ENCODE data around the gene MVB12B.

MVB12B gene

DNA sequence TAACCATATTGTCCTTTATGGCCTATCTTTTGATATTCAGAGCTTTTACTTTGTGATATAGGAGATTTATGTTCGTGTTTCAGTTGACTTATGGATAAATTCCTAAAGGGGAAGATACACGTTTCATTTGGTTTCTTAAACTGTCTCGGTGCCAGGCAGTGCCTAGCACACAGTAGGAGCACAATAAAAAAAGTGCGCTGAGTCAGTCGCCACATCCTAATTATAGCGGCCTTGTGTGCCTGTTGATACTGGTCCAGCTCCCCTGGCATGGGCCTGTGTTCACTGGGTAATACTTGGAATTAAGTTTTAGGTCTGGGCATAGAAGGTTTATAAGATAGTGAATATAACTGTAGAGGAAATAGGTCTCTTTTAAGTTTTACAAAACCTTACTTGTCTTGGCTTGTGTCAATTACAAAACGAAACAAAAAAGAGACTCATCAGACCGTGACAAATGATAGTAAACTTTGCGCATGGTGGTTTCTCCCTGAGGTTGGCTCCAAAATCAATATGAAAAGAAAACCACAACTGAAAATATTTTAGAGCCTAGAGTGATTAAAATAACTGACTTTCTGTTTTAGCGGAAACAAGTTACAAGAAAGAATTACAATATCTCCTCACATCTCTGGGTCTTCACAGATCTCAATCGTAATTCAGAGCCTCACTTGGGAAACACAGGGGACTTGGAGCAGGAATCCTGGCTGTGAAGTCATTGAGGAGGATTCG is 84.8 kb downstream of the MVB12B start:
- DNase-seq = no peak

DNA sequence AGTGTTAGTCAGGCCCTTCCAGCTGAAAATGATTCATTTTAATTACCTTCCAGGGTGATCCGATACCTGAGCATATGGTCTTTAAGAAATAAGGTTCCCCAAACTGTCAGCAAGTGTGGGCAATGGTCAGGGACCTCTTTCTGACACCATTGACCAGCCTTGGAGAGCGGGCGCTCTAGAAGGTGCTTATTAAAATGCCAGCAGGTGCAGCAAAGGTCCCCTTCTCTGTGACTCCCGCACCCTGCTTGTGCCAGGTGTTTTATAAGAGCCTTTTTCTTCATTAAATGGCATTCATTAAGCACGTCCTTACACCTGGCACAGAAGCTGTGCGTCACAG is 85.3 kb downstream of the MVB12B start:
- no peak for DNase-seq

DNA sequence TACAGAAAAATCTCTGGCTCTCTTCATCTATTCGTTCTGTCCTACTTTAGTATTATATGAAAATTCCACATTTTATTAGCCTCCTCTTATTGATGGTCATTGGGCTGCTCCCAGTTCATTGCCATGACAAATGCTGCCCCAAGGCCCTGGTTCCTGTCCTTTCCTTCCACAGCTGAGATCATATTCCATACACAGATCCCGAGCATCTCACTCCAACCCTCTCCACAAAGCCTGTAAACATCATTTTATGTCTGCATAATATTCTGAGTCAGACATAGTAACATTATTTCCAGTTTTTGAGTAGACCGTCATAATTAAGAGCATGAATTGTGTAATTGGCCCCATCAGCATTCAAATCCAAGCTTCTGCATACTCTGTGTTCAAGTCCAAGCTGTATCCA is 86.3 kb downstream of the MVB12B start:
- no peak for DNase-seq

DNA sequence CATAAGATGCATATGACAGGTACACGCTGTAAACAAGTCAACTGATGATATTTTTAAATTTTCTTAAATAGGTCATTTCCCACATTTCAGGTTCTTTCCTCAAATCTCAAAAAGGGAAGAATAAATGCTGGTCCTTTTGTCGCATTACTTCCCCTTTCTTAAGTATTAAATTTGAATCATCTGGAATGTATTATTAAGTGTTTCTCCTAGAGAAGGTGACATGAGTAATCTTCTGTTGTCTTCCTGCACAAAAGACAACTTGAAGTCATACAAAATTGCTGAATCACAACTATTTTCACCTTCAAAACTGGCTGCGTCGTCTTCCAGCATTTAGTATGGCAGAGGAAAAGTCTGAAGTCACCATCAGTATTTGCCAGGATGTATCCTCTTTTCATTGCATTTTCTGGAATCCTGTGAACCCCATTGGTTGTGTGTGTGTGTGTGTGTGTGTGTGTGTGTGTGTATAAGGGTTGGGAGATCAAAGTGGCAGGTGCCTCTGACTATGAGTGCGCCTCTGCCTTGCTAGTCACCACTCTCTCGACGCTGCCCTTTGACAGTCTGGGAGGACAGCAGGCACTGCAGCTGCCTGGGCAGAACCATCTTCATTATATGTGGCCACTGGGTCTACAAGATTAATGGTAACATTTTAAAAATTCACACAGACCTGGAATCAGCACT is 86.9 kb downstream of the MVB12B start:
- no peak for DNase-seq

DNA sequence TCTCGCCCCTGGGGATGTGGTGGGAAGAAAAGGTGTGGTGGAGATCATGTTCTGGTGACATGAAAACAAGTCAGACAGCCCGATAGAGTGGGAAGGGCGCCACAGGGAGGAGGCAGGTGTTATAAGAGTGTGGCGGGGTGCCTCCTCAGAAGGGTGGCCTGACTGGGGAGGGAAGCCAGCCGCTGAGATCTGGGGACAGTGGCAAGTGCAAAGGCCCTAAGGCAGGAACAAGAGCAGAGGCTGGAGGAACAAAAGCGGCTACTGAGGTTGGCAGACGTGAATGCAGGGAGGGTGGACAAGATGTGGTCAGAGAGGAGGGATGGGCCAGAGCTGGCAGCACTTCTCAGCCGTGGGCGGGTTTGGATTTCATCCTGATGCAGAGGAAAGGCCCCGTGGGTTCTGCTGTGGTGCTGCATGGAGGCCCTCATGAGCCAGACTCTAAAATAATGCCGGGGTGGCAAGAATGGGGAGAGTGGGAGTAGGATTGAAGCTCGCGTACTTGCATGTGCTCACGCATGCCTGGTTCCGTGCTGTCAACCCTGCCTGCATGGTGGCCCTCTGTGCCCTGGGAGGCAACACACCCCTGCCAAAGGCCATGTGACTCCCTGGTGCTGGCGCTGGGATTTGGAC is 89.2 kb downstream of the MVB12B start:
- DNase-seq = no peak

DNA sequence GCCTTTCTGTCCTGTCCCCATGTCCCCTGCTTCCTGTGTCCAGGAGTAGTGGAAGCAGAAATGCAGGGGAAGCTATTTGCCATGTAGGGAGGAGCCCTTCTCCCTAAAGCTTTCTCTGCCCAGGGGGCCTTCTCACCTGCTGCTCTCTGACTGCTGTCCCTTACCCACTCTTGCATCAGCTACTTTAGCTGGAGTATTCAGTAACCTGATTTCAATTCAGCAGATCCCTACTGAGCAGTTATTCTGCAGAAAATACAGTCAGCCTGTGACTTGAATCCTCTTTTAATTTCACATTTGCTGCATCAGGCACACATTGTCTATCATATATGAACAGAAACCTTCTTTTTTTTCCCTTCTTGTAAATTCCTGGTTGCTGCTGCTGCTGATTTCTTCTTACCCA is 90.4 kb downstream of the MVB12B start:
- no peak for DNase-seq

DNA sequence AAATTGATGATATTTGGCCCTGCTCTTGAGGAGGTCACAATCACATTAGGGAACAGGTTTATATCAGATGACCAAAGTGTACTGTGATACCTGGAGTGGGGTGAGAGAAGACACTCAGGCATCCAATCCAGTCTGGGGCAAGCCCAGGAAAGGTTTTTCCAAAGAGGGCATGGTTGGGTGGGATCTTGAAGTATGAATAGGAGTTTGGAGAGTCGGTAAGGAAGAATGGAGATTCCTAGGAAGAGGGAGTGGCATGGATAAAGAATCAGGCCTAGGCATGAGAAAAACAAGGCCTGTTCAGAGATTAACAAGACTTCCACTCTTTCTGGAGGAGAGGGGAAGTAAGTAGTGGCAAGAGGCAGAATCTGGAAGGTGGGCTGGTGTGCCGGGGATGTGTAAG is 91.1 kb downstream of the MVB12B start:
- no peak for DNase-seq

DNA sequence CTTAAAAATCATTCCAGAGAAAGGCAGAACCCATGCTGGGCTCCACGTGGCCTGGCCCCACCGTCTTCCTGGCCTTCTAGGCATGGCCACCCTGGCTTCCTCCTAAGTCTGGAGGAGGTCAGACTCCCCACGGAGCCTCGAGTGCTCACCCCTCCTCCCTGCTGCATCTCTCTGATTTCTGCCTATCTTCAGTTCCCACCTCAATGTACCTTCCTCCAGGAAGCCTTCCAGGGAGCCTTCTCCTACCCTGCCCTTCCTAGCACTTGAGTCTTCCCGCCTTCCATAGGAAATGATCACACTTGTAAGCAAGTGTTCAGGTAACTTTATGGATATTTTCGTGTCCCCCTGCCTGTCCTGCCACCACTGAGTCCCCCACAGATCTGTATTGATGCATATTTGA is 92.0 kb downstream of the MVB12B start:
- no peak for DNase-seq

DNA sequence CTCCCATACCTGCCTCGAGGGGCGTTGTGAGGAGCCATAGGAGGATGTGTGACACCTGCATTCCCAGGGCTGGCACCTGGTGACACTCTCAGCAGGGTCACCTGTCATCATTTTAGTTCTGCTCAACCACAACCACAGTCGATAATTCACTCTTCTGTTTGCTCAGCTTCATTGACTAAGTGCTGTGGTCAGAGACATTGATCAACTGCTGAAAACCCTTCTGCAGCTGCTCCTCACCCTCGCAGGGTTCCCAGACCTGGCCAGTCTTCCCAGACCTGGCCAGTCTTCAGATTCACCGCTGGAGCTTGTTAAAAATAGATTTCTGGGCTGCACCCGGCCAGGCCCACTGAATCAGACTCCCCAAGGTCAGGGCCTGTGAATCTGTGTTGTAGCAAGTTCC is 92.8 kb downstream of the MVB12B start:
- DNase-seq = no peak

DNA sequence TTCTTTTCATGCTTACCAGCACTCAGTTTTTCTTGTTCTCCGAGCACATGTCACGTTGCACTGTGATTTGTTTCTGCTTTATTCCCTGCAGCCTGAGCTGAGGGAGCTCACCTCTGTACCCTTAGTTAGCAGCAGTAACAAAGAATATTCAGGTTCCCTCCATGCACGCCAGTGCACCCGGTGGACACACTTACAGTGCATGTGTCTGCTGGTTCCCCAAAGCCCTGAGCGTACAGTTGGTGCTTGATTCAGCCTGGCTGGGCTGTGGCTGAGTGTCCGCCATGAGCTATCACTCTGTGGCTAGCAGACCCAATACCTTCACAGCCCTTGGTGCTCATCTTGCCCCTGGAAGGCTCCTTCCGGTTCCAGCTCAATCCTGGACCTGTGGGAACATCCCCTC is 93.5 kb downstream of the MVB12B start:
- DNase-seq = no peak

DNA sequence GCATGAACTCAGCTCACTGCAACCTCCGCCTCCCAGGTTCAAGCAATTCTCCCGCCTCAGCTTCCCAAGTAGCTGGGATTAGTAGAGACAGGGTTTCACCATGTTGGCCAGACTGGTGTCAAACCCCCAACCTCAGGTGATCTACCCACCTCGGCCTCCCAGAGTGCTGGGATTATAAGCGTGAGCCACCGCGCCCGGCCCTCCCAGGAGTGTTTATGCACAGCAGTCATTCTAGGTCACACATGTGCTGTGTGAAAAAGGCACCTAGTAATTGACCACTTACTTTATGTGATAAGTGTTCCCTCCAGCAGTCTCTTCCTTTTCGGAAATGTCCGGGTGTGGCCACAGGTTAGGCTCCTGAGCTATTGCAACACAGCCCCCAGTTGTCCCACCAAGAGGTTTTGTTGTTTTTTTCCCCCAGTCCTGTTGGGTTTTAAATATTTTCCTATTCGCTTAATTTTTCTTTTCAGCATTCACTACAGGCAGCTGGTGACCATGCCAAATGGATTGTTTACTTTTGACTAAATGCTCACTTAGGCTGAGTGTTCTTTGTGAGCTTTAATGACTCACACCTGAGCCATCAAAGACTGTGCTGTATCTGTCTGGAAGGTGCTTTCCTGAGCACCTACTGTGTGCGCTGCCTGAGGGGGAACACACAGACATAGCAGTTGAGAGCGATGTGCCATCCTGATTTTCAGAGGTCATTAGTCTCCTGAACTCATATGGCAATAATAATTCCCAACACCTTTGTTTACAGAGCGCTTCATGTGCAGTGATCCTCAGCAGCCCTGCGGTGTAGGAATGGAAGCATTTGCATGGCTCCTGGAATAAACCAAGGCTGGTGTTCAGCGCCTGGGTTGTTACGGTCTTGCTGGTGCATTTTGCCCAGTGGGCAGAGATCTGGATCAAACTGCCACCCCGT is 94.3 kb downstream of the MVB12B start:
- no peak for DNase-seq

DNA sequence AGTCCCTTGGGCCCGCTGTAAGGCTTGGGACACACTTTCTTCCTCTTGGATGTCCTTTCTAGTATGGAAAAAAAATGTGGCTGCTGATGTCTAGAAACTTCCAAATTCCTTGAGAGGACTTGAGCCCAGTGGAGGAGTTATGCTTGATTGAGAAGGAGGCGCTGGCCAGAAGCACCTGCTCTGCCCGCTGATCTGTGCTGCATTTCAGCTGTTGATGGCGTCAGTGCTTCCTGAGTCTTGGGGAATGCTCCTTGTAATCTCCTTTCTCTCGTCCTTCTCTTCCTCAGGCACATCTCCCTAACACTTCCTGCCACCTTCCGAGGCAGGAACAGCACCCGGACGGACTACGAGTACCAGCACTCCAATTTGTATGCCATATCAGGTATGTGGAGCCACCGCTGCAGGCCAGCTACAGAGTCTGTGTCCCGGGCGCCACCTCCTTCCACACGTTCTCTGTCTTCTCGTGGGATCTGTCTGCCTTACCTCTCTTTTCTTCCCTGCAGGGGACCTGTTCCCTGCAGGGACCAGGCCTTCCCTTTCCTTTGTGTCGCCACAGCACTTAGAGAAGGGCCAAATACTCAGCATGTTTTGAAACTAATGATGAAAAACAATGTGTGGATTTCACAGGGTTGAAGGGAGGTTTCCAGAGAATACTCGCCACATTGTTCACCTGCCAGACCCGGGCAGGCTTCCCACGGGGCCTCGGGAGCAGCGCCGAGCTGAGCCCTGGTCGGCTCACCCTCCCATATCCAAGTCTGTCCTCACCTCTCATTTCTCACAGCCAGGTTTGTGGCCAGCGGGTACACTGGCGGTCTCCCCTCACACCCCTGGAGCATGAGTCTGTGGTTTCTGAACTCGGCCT is 95.2 kb downstream of the MVB12B start:
- peak; percentile 53 for DNase-seq

DNA sequence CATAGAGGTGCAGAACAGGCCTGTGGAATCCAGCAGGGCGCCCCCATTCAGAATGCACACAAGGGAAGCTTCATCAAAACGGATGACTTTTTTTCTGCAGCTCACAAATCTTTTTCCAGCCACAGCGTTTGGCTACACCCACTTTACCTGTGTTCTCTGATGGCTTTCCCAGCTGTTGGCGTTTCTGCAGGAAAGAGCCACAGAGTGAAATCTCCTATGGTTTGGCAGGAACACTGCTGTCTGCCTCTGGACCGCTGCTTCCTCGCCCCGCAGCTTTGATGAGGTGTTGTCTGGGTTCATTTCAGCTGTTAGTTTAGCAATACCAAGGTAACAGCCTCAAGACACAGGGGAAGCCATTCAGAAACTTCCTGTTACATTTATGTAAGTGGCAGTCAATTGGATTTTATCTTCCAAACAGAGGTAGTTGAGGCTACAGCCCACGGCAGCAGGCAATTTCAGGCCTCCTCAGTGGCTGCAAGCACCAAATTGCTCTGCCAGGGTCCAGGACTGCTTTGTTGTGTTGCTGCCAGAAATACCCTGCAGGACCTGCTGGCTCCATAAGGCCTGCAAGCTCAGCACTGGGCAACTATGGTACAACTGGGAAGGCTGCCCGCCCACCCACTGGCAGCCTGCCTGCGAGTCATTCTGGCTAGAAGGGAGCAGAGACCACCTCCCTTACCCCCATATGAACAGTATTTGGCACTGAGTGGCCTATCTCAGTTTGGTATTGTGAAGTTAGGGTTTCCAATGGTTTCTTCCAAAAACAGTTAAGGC is 96.7 kb downstream of the MVB12B start:
- DNase-seq = peak; percentile 57

DNA sequence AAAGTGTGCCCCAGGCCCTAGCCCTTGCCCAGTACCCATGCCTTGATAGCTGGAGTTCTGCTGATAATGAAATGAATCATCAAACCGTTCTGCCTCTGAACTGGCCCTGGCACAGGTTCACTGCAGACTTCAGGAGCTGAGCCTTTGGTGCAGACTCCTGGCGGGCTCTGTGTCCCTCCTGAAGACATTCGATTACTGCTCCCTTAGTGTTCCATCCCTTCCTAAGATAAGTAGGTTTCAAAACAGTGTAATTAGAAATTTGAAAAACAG is 97.2 kb downstream of the MVB12B start:
- no peak for DNase-seq

DNA sequence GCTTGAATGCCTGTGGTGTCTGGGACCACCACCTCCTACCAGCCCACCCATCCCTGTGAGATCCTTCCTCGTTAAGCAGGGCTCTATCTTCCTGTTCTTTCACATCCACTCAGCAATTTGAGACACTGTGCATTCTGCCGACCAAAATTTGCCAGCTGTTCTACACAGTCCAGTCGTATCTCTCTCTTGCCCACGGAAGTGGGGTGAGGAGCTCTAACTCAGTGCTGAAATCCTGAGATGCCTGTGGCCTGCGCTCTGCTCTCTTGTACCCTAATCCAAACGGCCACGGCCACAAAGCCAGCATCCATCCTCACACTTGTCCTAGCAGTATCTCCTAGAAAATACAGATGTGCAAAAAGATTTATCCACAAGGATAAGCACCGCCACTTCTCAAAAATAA is 97.9 kb downstream of the MVB12B start:
- DNase-seq = no peak

DNA sequence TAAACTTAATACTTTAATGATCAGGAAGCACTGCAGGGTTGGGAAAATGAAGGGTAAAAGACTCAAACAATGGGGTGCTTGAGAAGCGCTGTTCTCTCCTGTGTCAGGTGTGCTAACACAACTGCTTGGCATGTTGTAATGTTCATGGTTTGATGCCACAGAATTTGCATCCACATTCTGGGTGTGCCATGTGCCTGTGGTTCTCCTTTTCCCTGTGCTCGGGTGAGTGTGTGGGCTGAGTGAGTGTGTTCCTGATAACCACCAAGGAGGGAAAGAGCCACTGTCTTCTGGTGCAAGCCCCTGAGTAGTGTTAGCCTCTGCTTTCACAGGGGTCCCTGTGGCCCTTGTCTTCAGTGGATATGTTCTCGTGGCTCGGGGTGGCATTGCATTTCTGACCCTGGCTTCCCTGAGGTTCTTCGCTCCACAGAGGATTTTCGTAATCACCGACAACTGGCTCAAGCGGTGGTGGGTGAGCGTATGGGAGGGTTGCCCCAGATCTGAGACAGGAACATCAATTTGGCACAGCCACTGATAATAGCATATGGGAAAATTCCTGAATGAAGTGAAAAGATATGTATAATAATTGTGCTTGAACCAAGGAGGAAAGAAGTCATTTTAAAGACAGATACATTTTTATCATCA is 102.0 kb downstream of the MVB12B start:
- DNase-seq = peak; percentile 33

DNA sequence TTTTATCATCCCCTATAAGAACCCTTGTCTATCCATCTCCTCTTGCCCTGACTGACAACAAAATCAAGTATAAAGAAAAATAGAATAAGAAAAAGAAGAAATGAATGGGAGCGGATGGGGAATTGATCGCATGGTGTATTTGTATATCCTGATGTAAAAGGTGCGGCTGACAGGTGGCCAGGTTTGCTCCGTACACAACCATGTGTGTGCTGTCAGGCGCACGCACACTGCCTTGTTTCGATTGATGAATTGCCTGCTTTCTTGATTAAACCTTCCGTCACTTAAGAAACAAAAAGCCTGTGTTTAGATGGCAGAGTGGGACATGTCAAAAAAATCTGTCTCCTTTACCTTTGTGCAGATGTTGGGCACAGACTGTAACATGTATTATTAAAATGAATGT is 102.6 kb downstream of the MVB12B start:
- no peak for DNase-seq

DNA sequence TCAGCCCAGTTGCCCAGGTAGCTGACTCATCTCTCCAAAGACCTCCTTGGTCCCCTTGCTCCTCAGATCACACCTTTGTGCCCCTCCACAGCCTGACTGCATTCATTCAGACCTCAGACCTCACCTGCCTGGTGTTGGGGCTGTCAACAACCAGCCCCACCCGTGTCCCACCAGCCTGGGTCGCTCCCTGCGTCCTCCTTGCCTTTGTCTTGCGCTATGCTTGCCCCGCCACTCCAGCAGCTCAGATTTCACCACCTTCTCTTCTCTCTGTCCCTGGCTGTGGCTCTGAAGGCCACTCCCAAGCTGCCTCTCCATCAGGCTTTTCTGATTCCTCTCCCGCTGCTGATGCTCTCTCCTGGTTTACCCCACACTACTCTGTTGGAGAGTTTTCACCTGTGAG is 103.5 kb downstream of the MVB12B start:
- DNase-seq = peak; percentile 37

DNA sequence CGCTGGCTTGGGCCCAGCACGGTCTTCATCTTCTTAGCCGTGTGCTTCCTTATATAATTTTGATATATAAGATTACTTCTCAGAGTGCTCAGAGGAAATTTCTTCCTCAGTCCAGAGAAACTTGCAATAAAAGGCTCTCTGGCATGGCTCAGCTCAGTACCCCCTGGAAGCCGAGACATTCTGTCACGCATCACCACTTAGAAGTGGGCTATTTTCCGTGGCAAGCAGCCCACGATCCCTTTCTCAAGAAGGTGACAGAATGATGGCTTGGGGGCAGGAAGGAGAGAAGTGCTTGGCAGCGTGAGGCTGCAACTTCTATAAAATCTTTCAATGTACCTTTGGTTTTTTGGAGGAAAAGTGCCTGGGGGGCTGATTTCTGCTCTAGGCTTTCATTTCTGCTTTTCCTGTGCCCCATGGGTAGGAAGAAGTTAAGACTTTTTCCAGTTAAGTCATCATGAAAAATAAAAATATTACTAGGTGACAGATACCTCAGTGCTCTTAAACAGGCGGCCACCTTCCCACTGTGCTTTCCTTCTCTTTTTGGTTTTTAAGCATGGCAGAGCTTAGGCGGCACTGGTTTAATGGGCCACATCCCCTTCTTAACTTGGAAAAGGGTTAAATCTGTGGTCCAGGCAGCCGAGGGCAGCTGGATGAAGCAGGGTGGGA is 104.6 kb downstream of the MVB12B start:
- DNase-seq = peak; percentile 45

DNA sequence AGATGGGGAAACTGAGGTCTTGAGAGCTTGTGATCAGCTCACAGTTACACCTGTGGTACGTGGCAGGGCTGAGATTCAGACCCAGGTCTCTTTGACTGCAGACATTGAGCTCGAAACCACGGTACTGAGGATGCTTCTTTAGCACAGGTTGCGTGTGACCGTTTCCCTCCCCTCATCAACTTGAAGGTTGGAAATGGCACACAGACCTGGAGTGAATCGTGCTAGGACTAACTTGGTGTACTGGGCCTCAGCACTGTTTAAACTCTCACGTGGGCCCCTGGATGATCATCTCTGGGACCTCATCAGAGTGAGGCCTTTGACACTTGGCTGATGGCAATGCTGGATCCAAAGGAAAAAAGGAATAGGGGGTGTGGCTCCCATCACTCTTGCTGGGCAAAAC is 106.0 kb downstream of the MVB12B start:
- DNase-seq = peak; percentile 40

DNA sequence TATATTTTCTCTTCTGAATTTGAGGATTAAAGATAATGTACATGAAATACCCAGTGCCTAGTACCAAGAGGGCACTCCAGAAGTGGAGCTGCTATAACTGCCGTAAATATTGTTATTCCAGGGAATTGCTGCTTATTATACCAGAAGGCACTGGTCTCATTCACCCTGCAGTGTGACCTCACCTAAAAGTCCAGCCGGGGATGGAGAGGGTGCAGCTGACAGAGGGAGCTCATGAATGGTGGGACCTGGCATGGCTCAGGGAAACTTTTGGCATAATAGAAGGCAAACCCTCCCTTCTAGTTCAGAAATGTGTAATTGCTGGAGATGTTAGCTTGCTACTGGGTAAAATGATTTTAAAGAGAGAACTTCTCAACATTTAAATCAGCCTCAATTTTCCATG is 108.5 kb downstream of the MVB12B start:
- DNase-seq = no peak

Measured in activated CD8-positive, alpha-beta memory T cell treated with anti-CD3 and anti-CD28 coated beads for 24 hours (primary cell).